WTC11 (cell line): Measurements from ENCODE around the gene BIRC5.

Experiments used
- ATF6 ChIP-seq: sonication (generic); formaldehyde crosslinking; IDR thresholded peaks from 2 replicates; pipeline ENCODE4 v1.8.1; 2023; ENCODE audit warnings: mild to moderate bottlenecking, missing genetic modification reagents
- CBFB ChIP-seq: sonication (generic); formaldehyde crosslinking; IDR thresholded peaks from 2 replicates; pipeline ENCODE4 v1.8.1; 2022; ENCODE audit warnings: mild to moderate bottlenecking, low read depth, missing genetic modification reagents
- CREB1 ChIP-seq: sonication (generic); formaldehyde crosslinking; IDR thresholded peaks from 2 replicates; pipeline ENCODE4 v1.8.0; 2023; ENCODE audit warnings: mild to moderate bottlenecking, missing genetic modification reagents
- CTCF ChIP-seq: fragments of 200-600 bp; IDR thresholded peaks from 2 replicates; pipeline ENCODE4 v1.8.0; 2022; ENCODE audit warnings: antibody characterized with exemption
- E2F1 ChIP-seq: sonication (generic); formaldehyde crosslinking; IDR thresholded peaks from 2 replicates; pipeline ENCODE4 v1.8.0; 2022; ENCODE audit warnings: mild to moderate bottlenecking, missing genetic modification reagents
- ESRRA ChIP-seq: sonication (generic); formaldehyde crosslinking; IDR thresholded peaks from 2 replicates; pipeline ENCODE4 v1.8.1; 2022; ENCODE audit warnings: mild to moderate bottlenecking, missing genetic modification reagents, borderline replicate concordance
- FOXJ3 ChIP-seq: sonication (generic); formaldehyde crosslinking; IDR thresholded peaks from 2 replicates; pipeline ENCODE4 v1.9.0; 2021; ENCODE audit warnings: missing genetic modification reagents, mild to moderate bottlenecking, borderline replicate concordance
- JUN ChIP-seq: sonication (generic); formaldehyde crosslinking; IDR thresholded peaks from 2 replicates; pipeline ENCODE4 v1.8.0; 2023; ENCODE audit warnings: mild to moderate bottlenecking, missing genetic modification reagents
- MAX ChIP-seq: sonication (generic); formaldehyde crosslinking; IDR thresholded peaks from 2 replicates; pipeline ENCODE4 v1.8.0; 2022; ENCODE audit warnings: mild to moderate bottlenecking, missing genetic modification reagents
- SMAD4 ChIP-seq: sonication (generic); formaldehyde crosslinking; IDR thresholded peaks from 2 replicates; pipeline ENCODE4 v1.8.0; 2022; ENCODE audit warnings: mild to moderate bottlenecking, missing genetic modification reagents
- SP1 ChIP-seq: sonication (generic); formaldehyde crosslinking; conservative IDR thresholded peaks from 2 replicates; pipeline ENCODE4 v1.8.1; 2022; ENCODE audit warnings: missing genetic modification reagents
- USF2 ChIP-seq: sonication (generic); formaldehyde crosslinking; IDR thresholded peaks from 2 replicates; pipeline ENCODE4 v1.8.1; 2023; ENCODE audit warnings: mild to moderate bottlenecking, missing genetic modification reagents, moderate library complexity
- ZNF121 ChIP-seq: sonication (generic); formaldehyde crosslinking; IDR thresholded peaks from 2 replicates; pipeline ENCODE4 v1.8.0; 2023; ENCODE audit warnings: missing genetic modification reagents

GRCh38 chr17:78241277-78242023 is 27.4 kb downstream of the BIRC5 start:
- TF ChIP-seq SP1 (CRISPR knock-in tag): no peak
- no peak for TF ChIP-seq CTCF
- TF ChIP-seq ESRRA (CRISPR knock-in tag): no peak
- no peak for TF ChIP-seq USF2 (CRISPR knock-in tag)
- no peak for TF ChIP-seq E2F1 (CRISPR knock-in tag)
- no peak for TF ChIP-seq FOXJ3 (CRISPR knock-in tag)
- TF ChIP-seq JUN (CRISPR knock-in tag): no peak
- TF ChIP-seq ZNF121: no peak
- no peak for TF ChIP-seq CBFB (CRISPR knock-in tag)
- no peak for TF ChIP-seq SMAD4
- peak; percentile 43; the same call in 1 of the 2 replicates for TF ChIP-seq MAX (CRISPR knock-in tag)
- TF ChIP-seq CREB1 (CRISPR knock-in tag): no peak
- TF ChIP-seq ATF6 (CRISPR knock-in tag): no peak
